T47D (cell line): Measurements from ENCODE around the gene TREX2.

Experiments
- DNase-seq, 2 experiments: peaks; one replicate each; pipeline versions ENCODE4 v3.0.0 to v3.0.0-alpha.2; 2011 to 2012; ENCODE audit warnings: low read depth in 1 of 2, low spot score in 1 of 2
- JUND ChIP-seq: IDR thresholded peaks from 2 replicates; pipeline ENCODE4 v1.6.1; 2012; ENCODE audit warnings: low read depth
- in situ Hi-C: cut with HindIII; loops from 2 replicates; pipeline ENCODE4 v1.10.0; 2016; ENCODE audit warnings: low sequenced_read_pairs, low pct_unique_long_range_greater_than_20kb

The TREX2 gene

GRCh38 chrX:153434801-153435200 is 11.1 kb downstream of the TREX2 start:
- no peak for TF ChIP-seq JUND
- in situ Hi-C loops, result no loop called here
- no peak for DNase-seq

DNA sequence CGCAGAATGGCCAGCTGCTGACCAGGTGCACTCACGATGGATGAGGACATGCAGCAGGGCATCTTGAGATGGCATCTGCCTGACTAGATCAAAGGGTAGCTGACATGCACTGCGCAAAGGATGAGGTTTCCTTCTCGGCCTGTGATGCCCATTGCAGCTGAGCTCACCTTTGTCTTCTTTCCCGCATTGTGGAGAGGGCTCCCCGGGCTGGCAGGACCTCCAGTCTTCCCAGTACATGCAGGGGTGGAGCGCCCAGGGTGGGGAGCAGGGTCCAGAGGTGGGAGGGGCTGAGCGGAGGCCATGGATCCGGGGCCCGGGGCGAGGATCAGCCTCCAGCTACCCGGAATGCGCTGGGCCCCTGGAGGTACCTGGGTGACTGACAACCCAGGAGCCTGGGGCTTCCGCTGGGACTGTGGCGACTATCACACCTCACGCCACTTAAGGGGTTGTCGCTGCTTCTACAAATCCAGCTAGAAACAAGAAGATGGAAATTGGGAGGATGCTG is 12.0 kb downstream of the TREX2 start:
- in situ Hi-C loops, result no loop called here
- no peak for TF ChIP-seq JUND
- no peak for DNase-seq

DNA sequence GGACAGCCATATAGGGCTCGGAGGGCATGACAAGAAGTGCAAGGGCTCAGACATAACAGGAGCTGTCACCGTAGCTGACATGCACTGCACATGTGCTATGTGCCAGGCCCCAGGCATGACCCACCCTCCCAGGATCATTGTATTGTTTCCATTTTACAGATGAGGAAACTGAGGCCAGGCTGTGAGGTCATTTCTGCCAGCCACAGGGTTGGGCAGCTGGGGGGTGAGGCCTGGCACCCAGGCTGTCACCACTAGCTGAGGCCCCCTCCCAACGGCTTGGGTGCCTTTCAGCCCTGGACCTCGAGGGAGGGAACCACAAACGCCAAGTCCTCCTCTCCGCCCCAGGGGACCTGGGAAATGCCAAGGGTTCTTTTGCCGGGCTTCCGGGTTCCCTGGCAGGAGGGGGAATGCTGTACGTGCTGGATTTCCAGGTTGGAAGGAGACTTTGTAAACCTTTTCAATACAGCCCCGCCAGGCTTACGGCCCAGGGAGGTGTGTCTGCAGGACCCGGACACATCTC is 12.6 kb downstream of the TREX2 start:
- TF ChIP-seq JUND, result no peak
- DNase-seq, result no peak
- in situ Hi-C loops, result no loop called here

DNA sequence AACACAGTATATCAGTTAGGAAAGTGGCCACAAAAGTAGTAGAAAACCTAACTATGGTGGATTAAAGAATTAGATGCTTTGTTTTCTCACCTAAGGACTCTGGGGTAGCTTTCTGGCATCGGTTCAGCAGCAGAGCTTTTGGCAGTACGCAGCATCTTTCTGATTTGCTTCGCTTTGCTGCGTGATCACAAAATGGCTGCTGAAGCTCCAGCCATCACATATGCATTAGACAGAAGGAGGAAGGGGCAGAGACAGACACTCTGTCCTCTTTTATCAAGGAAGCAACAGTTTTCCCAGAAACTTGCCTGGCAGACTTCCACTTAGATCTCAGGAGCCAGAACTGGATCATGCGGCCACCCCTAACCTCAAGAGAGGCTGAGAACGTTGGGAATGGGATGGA is 15.1 kb downstream of the TREX2 start:
- in situ Hi-C loops, result no loop called here
- no peak for TF ChIP-seq JUND
- no peak for DNase-seq

GRCh38 chrX:153426204-153426603 is 19.7 kb downstream of the TREX2 start:
- DNase-seq, result no peak
- in situ Hi-C loops, result no loop called here
- no peak for TF ChIP-seq JUND

DNA sequence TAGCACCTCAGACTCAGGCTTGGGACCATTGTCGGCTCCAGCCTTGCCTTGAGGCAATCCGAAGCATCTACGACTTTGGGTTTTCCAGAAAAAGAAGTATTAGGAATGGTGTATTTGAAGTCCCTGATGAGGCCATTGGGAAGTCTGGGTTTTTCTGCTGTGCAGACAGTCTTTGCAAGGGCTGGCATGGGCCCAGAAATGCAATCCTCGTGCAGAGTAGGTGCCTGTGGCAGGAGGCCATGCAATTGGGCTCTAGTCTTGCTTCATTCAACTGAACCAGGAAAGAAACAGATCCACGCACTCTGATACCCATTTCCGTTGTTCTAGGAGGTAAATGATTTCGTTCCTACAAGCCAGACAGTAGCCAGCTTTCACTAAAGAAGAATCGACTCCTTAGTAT is 22.2 kb downstream of the TREX2 start:
- no peak for TF ChIP-seq JUND

DNA sequence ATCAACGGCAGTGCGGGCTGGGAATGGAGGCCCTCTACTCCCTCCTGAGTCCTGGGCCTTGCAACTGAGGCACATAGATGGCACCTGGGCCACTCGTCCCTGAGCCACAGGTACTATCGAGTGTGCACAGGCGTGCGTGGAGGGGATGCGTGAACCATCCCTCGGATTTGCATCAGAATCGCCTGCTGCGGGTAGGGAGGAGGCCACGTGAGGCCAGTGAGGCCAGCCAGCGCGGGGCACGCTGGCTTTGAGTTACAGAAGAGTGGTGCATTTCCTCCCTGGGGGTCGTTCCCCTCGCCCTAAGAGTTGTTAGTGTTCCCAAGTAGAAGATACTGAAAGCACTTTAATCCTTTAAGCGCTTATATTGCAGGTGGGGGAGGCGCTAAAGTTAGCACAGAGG is 24.0 kb downstream of the TREX2 start:
- no peak for TF ChIP-seq JUND
- in situ Hi-C loops, result no loop called here

More for the DNA sequence above, 22.2 kb downstream of the TREX2 start:
- in situ Hi-C loops, result no loop called here
- no peak for DNase-seq

GRCh38 chrX:153420851-153421599 is 24.8 kb downstream of the TREX2 start:
- in situ Hi-C loops, result no loop called here
- no peak for DNase-seq
- TF ChIP-seq JUND, result no peak

More for the DNA sequence above, 24.0 kb downstream of the TREX2 start:
- no peak for DNase-seq

GRCh38 chrX:153417637-153418036 is 28.2 kb downstream of the TREX2 start:
- in situ Hi-C loops, result no loop called here

GRCh38 chrX:153416781-153417450 is 28.9 kb downstream of the TREX2 start:
- in situ Hi-C loops, result no loop called here
- TF ChIP-seq JUND, result no peak
- no peak for DNase-seq

More at GRCh38 chrX:153417637-153418036, 28.2 kb downstream of the TREX2 start:
- DNase-seq, result no peak
- no peak for TF ChIP-seq JUND

DNA sequence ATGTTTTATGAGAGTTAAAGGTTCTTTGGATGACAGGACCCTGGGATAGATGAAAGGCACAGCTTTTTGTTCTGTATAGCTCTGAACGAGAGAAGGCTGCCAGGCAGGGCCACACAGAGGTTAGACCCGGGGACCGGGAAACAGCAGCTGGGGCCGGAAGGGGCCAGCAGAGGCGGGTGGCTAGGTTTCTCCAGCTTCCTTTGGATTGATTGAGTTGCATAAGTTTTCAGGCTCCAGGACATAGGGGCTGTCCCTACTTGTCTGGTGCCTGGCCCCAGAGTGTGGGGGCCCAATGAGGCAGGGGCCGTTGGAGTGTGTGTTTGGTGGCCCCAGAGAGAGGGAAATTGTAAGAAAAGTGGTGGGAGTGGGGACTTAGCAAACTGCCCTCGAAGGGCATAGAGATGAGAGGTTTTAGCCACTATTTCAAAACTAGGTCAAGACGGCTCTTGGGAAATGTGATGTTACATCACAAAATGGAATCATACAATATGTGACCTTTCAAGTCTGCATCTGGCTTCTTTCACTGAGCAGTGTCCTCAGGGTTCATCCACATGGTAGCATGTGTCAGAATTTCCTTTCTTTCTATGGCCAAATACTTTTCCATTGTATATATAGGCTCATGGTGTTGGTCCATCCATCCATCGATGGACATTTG is 30.9 kb downstream of the TREX2 start:
- TF ChIP-seq JUND, result no peak
- in situ Hi-C loops, result no loop called here
- DNase-seq, result no peak

- no peak for DNase-seq
- TF ChIP-seq JUND, result no peak
- in situ Hi-C loops, result no loop called here
Observed at GRCh38 chrX:153413731-153414130, 32.1 kb downstream of the TREX2 start.
